Gastrocnemius medialis (tissue), 4 donors: Measurements from ENCODE around the gene CPSF4L.

Source experiments
- CTCF ChIP-seq, 5 experiments: fragments of 450-650 bp in 3 of 5; fragments of 200-600 bp in 2 of 5; sonication (generic) in 2 of 5; IDR thresholded peaks in 4 of 5; conservative IDR thresholded peaks in 1 of 5; 1 replicate in 4 of 5; 2 replicates in 1 of 5; pipeline ENCODE4 v1.5.1; 2016 to 2019; ENCODE audit warnings: antibody characterized with exemption in 5 of 5, mild to moderate bottlenecking in 3 of 5, moderate library complexity in 3 of 5
- POLR2A ChIP-seq, 2 donors: fragments of 450-650 bp; IDR thresholded peaks; one replicate each; pipeline ENCODE4 v1.6.1; 2017; ENCODE audit warnings: antibody characterized with exemption in 2 of 2, mild to moderate bottlenecking in 2 of 2, moderate library complexity in 2 of 2

- TF ChIP-seq CTCF (IDR thresholded peaks at IDR 0.05 in 4 of 5, conservative IDR thresholded peaks at IDR 0.05 in 1 of 5) = no peak
- no peak for TF ChIP-seq POLR2A (IDR thresholded peaks at IDR 0.05)
These were observed 49.7 kb upstream of the CPSF4L start for GRCh38 chr17:73311428-73311780.
